GM23248 (cell line): Measurements from ENCODE around the gene ABCC10.

ENCODE experiments used
- EZH2 ChIP-seq: fragments of 200-600 bp; sonication (generic); IDR thresholded peaks from 2 replicates; pipeline ENCODE4 v1.6.1; 2018; ENCODE audit warnings: antibody characterized with exemption, mild to moderate bottlenecking; ENCODE audit not compliant: insufficient read depth, poor library complexity, severe bottlenecking
- EZH2phosphoT487 ChIP-seq: fragments of 200-600 bp; sonication (generic); IDR thresholded peaks from 2 replicates; pipeline ENCODE4 v1.6.1; 2018; ENCODE audit warnings: antibody characterized with exemption, moderate library complexity, mild to moderate bottlenecking, low read depth; ENCODE audit not compliant: insufficient read depth

GRCh38 chr6:43475516-43475915 is 48.2 kb downstream of the ABCC10 start:
- no peak for TF ChIP-seq EZH2
- TF ChIP-seq EZH2phosphoT487 = no peak
